Measurements from ENCODE around the gene ITGA1. TPM values are rescaled to one million over a fixed set of nuclear protein-coding genes. Genes with fewer than 3 reads are reported as not detected.
"Not testable (repeated sequence)": the region's sequence is repeated elsewhere in the genome, so short reads cannot be mapped to it uniquely, and the experiment has no call there.

The ITGA1 gene
- polyA plus RNA-seq, 1 donor, result 16.4 TPM

- no peak for DNase-seq (ENCODE audit: low read depth)
Measured at GRCh38 chr5:52830650-52831049, 42.9 kb downstream of the ITGA1 start.

GRCh38 chr5:52831786-52832511 is 44.2 kb downstream of the ITGA1 start:
- DNase-seq (ENCODE audit: low read depth), result no peak

- DNase-seq (ENCODE audit: low read depth), result no peak
Measured at GRCh38 chr5:52834320-52834719, 46.6 kb downstream of the ITGA1 start.

GRCh38 chr5:52837068-52837467 is 49.4 kb downstream of the ITGA1 start:
- no peak for DNase-seq (ENCODE audit: low read depth)

- no peak for DNase-seq (ENCODE audit: low read depth)
Measured at GRCh38 chr5:52837591-52838001, 49.9 kb downstream of the ITGA1 start.

GRCh38 chr5:52838326-52839015 is 50.8 kb downstream of the ITGA1 start:
- DNase-seq (ENCODE audit: low read depth), result no peak

- no peak for DNase-seq (ENCODE audit: low read depth)
Measured at GRCh38 chr5:52839285-52839684, 51.6 kb downstream of the ITGA1 start.

GRCh38 chr5:52840277-52841050 is 52.7 kb downstream of the ITGA1 start:
- no peak for DNase-seq (ENCODE audit: low read depth)

- no peak for DNase-seq (ENCODE audit: low read depth)
Measured at GRCh38 chr5:52841114-52841513, 53.4 kb downstream of the ITGA1 start.

- DNase-seq (ENCODE audit: low read depth), result no peak
Measured at GRCh38 chr5:52842111-52842510, 54.4 kb downstream of the ITGA1 start.

GRCh38 chr5:52844885-52845284 is 57.2 kb downstream of the ITGA1 start:
- no peak for DNase-seq (ENCODE audit: low read depth)

- DNase-seq (ENCODE audit: low read depth), result no peak
Measured at GRCh38 chr5:52846182-52846842, 58.6 kb downstream of the ITGA1 start.

GRCh38 chr5:52848688-52849087 is 61.0 kb downstream of the ITGA1 start:
- DNase-seq (ENCODE audit: low read depth), result not testable (repeated sequence)

GRCh38 chr5:52849544-52849943 is 61.8 kb downstream of the ITGA1 start:
- no peak for DNase-seq (ENCODE audit: low read depth)

GRCh38 chr5:52853650-52854049 is 65.9 kb downstream of the ITGA1 start:
- no peak for DNase-seq (ENCODE audit: low read depth)

GRCh38 chr5:52854301-52854700 is 66.6 kb downstream of the ITGA1 start:
- DNase-seq (ENCODE audit: low read depth), result no peak

- DNase-seq (ENCODE audit: low read depth), result no peak
Measured at GRCh38 chr5:52854949-52855348, 67.2 kb downstream of the ITGA1 start.

GRCh38 chr5:52856564-52856963 is 68.8 kb downstream of the ITGA1 start:
- no peak for DNase-seq (ENCODE audit: low read depth)

GRCh38 chr5:52859628-52860027 is 71.9 kb downstream of the ITGA1 start:
- DNase-seq (ENCODE audit: low read depth), result no peak

- DNase-seq (ENCODE audit: low read depth), result no peak
Measured at GRCh38 chr5:52861368-52861767, 73.7 kb downstream of the ITGA1 start.

GRCh38 chr5:52863715-52864290 is 76.1 kb downstream of the ITGA1 start:
- DNase-seq (ENCODE audit: low read depth), result no peak

GRCh38 chr5:52864371-52864770 is 76.7 kb downstream of the ITGA1 start:
- no peak for DNase-seq (ENCODE audit: low read depth)

Data from forelimb muscle (tissue), 1 donor.